GM21526 (cell line): Measurements from ENCODE around the gene ENOX1.

Experiments used
- ATAC-seq: cut with Tn5 transposase; IDR thresholded peaks from one replicate; pipeline ENCODE4 v1.9.1; 2021; ENCODE audit warnings: moderate library complexity; ENCODE audit not compliant: unreplicated experiment, low FRiP score

ENOX1 gene

DNA sequence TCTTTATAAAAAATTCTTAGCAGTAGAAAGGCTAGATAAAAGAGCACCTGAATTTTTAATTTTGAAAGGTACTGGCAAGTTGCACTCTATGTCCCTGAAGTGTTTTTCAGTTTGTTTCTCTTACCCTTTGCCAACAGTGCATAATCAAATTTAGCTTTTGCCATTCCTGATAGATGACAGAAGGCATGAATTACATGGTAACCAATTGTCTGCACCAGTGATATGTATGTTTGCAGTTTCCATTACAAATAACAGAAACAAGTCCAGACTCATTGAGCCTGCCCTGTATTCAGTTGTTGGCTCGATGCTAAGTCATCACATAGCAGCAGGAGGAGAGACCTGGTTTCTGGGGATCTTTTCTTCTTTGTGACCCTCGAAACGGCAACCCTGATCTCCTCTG lies 453.6 kb downstream of the ENOX1 start:
- no peak for ATAC-seq

DNA sequence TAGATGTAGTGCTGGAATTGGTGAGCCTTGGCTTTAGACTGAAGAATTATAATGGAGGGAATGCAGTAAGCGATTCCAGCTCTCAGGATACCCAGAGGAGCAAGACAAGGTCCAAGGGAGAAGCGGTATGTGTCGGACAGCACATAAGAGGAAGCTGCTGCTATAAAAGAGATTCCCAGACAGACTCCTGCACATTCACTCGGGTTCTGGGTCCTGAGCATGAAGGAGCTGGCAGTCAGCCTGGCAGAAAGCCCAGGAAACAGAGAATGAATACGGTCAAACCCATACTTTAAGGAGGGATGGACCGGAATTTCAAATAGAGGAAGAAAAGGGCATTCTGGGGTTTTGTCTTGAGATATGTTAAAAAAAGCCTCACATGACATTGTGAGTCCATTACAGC lies 455.1 kb downstream of the ENOX1 start:
- ATAC-seq, result no peak

DNA sequence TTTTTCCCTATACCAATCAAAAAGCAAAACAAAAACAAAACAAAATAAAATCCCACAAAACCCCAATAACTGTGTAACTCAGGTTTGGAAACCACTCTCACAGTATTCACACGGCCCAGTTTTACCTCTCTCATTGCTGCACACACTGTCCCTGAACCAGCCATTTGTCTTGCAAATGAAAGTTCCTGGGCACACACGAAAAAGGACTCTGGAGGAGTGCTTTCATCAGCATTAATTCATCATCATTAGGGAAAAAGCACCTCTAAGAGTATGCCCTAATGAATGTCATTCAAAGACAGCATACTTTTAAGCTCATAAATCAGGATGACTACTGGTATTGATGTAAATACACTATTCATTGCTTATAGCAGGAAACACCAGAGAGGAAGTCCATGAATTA lies 457.1 kb downstream of the ENOX1 start:
- no peak for ATAC-seq

DNA sequence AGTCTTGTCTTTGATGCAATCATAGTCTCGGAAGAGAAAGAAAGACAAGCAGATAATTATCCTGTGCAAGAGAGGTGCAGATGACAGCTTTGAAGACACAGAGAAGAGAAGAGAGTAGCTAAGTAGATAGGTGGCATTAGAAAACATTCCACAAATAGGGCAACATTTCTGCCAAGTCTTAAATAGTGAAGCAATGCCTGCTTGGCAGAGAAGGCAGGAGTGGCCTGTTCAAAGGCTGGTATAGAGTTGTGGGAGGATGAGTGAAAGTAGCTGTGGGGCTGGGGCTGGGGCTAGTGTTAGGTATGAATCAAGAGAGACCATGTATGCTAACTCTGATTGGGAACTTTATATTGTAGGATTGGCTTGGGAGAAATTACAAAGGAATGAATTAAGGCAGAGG lies 457.9 kb downstream of the ENOX1 start:
- no peak for ATAC-seq

DNA sequence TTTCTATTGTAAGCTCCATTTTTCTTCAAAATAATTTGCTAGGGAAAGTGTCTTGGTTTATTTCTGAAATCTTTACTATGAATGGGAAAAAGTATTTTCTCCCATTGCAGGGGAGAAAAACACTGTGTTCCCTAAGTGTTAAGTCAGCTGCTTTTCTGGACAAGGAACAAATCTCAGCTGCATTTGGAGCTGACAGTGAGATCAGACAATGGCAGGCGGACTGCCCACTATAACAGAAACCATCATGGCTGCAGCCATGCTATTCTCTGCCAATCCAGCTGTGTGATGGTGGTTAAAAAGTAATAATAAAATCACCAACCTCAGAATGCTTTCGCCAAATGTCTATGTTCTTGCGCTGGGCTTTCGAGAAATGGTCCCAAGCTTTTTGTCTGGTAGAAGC lies 460.7 kb downstream of the ENOX1 start:
- no peak for ATAC-seq

DNA sequence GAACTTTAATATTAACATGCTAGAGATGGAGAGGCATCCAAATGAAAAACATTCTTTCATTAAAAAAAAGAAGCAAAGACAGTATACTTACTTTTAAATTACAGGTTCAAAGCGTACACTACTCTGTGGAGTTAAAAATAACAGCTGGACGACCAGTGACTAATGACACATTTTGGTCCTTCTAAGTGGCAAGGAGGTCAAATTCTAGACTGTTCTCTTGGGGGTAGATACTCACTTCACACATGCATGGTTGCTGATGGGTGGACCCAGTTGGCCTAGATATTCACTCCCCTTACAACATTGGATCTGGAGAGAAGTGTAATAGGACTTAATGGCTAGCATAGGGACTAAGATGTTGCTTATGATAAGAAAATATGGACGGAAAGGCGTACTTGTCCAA lies 461.1 kb downstream of the ENOX1 start:
- no peak for ATAC-seq

DNA sequence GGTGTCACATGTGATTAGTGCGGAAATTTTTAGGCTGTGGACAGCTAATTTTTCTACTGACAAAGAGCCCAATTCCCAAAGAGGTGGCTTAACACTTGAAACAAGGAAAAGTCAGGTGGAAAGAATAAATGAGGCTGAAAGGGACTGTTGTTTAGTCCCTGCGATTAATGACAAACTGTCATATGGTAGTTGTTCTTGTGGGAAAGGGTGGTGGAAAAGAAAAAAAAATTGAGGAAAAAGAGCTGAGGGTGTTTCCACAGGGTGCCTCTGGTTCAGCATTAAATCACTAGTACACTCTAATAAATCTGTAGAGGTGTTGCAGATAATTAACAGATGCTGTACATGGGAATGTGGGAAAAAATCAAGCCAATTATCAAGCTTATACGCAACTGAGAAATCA lies 462.6 kb downstream of the ENOX1 start:
- no peak for ATAC-seq

DNA sequence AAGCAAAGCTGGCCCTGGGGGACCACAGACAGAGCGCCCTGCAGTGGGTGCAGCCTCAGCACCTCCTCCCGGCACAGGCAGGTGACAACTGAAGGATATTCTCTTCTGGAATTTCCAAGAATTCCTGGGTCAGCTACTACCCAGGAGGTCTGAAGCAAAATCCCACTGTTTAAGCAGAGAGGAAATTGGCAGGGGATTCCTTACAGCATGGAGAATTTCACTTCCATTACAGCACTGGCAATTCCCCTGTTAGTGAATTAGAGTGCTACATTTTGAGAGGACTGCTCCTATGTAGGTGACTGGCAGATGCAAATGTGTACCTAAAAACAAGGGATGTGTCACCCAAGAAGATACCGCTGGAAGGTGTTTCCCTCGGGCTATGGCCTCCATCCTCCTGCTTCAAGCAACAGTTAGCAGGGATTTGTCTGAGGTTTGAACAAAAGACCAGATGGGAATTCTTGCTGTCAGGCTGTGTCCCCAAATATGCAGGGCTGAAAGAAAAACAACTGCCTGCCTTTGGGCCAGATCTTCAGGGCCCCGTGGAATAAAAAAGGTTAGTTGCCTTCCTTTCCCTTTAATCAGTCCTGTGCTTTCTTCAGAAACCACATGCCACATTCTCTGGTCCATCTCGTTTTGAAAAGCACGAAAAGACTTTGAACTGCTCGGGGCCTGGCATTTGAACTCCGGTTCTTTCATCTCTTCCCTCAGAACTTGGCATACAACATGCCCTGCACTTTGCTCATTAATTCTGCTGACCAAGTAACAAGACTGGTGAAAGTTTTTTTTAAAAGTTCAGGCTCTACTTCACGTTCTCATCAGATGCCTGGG lies 466.9 kb downstream of the ENOX1 start:
- ATAC-seq, result no peak

DNA sequence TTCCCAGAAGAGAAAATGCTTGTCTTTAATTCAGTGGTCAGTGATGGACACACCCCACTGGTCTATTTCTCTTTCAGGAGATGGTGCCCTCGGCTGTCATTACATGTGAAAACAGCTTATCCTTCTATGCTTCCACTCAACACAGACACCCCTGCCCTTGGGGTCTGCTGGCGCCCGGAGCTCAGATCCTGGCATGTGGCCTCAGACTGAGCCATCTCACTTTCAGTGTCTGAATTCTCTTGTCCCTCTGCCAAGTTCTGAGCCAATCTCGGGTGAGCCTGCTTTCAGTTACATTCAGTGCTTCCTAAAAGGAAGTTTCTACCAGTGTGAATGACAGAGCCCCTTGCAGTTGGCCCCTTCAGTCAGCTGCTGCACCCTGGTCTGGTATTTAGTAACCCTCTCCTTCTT lies 469.8 kb downstream of the ENOX1 start:
- no peak for ATAC-seq

DNA sequence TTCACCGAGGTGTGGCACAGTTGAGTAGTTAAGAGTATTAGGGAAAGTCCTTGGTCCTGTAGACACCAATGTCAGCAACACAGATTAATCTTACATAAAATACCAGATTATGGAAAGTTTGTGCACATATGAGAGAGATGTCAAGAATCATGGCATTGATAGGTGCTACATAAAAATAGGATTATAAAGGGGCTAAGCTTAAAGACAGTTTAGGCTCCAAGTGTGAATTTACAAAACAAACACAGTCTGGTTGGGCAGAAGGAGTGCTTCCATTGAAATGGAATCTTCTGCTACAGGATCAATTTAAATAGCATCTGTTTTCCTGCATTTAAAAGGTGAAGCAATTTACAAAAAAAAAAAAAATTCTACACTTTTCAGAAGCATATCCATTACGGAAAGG lies 470.5 kb downstream of the ENOX1 start:
- no peak for ATAC-seq

DNA sequence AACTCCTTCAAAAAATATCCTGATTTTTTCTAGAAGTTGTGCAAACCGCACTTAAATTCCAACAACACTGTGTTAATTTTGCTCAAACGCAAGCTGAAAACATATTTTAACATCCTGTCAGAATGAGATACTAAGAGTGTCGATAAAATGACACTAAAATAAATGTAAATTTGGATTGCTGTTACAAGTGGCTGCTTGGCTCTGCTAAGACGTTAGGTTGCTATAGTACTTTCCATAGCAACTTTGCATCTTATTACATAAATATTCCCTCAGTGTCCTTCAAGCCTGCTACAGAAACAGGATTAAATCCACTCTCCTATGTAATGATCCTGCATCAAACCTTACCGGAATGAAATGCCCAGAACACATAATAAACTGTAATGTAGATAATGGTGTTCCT lies 471.2 kb downstream of the ENOX1 start:
- no peak for ATAC-seq

DNA sequence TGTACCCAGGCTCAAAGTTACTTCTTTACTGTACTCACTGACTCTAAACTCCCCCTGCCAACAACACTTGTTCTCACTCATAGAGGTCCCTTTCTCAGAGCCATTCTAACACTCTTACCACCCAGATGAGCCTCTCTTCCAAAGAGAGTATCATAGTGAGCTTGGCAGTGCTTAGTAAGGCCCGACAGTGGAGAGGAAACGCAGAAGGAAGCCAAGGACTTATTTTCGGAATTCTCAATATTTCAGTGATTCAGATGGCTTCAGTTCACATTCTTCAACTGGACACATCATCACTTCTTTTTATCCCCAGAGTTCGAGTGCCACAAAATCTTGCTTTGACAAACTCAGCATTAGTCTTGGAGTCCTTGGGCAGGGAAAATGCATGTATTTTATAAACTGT lies 477.5 kb downstream of the ENOX1 start:
- ATAC-seq, result no peak

DNA sequence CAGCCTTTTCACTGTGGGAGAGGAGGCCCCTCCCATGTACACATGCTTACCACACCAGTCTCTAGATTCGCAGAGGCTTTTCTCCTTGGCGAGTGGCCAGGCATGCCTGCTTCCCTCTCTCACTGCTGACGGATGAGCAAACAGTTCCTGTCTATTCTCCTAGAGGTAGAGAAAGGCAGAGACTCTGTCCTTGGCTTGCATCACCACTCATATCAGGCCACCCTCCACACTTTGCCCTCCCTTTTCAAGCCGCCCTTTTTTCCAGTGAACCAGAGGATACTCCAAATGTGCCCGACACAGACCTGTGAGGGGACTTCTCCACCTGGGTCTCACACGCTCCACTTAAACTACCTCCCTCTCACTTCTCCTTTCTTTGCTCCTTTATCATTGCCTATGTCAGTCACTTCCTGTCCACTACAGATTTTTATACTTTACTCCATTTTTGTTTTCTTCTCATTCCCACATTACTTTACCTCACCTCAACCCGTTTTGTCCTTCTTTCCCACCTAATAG lies 478.8 kb downstream of the ENOX1 start:
- peak; percentile 65 for ATAC-seq

DNA sequence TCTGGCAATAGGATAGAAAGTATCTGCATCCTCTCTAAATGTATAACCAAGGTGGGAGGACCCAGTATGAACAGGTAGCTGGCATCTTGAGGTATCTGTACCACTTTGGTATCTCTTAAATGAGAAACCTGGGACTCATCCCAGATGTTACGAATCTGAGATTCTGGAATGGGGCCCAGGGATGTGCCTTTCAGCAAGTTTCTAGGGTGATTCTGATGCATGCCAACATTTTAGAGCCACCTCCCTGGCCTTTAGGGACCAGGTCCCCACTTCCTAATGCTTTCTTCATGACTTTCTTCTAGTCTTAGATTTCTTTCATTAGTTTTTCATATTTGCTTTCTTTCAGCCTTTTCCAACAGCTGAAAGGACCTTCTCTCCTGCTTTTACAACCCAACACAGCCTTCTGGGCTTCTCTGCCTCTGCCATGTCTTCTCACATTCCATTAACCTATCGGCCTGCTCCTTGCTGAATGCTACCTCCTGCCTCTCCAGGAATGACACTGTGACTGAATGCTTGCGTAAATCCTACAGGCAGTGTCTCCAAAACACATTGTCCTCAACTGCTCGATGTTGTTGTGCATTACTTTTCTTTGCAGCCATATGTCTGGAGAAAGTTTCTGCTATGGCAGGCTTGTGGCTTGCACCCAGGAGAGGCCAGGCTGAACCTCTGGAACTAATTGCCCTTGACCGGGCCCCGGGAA lies 479.4 kb downstream of the ENOX1 start:
- ATAC-seq, result no peak

DNA sequence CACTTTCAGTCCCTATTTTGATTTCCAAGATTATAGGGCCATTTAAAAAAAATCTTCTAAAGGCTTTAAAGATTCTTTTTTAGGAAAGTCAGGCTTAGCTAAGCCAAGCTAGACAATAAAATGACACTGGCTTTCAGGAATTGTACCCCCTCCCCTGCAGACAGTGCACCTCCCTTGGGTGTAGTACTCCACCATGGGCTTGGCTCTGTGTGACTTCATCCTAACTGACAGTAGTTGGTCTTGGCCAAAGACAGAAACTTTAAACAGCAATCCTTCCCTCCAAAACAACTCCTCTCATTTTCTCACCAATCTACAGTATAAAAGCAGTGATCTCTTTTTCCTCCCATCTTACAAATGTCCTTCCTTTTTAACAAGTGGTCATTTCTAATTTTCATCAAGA lies 480.4 kb downstream of the ENOX1 start:
- no peak for ATAC-seq

DNA sequence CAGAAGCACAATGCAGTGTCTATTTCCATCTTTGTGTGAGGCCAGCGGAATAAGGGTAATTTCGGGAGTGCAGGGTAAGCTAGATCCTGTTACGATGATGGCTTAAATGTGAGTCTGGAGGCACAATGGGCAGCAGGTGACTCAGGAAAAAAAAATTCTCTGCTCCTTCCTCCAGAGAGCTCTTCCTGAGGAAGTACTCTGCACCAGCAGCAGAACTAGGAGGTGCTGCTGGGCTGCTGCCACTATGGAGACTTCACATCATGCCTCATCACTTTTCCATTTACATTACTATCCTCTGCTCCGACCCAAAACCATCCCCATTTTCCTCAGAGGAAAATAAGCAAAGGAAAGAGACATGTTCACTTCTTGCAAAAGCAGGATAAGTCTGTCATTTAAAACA lies 481.4 kb downstream of the ENOX1 start:
- ATAC-seq, result no peak

DNA sequence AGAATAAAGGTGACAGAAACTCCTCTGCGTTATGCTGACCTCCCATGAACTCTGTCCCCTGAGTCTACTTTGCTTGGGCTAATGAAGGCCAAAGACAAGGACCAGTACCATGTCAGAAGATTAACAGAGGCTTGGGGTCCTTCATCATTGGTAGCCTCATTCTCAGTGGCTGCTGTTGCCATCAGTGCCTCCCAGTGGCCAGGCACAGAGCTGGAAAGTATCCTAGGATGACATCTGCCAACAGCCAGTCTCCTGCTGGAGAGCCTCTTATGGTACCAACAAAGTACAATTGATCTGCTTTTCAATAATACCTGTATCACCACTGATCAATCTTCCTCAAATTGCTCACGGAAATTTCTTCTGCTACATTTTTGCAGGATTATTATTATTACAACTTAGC lies 481.8 kb downstream of the ENOX1 start:
- no peak for ATAC-seq

DNA sequence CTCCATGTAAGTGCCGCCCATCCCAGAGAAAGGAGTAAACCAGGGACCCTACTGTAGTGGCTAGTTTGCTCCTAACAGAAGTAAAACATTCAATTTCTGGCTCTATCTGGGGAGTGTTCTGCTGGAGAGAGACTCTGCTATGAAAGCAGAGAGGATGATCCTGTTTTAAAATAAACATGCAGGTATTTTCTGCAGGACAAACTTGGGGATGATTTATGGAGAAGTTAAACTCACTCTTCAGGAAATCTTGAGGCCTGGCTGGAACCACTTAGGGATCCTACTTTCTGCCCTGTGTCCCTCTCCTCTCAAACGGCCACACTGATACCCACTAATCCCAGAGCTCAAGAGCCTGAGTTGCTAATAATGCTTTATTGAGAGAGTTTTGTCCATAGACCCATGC lies 482.3 kb downstream of the ENOX1 start:
- no peak for ATAC-seq

DNA sequence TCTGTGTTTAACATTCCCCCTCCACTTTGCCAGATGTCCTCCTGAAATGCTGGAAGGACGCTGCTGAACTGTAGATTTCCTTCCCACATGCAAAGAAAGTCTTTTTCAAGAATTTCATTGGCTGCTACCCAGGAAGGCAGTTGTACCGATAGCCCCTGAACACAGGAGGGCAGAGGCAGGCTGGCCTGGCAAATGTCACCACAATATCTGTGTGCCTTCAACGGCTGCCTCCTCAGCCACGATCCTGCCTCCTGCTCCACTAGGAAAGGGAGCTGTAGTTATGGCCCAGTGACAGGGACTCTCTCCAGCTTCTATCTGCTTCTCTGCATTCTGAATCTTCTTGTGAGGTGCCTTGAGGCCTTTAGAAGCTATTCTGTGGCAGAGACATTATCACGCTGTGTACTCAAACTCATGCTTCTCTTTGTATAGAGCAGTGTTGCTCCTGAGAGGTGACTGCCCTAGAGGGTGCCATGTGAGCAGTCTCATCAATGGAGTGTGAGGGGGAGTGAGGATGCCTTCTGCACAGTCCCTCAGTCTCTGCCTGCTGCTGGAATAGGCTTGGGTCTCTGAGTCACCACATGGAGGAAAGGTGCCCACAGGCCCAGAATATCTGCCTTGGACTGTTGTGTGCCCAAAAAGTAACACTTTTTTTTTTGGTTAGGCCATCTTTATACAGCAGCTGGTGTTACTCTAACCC lies 483.6 kb downstream of the ENOX1 start:
- no peak for ATAC-seq

DNA sequence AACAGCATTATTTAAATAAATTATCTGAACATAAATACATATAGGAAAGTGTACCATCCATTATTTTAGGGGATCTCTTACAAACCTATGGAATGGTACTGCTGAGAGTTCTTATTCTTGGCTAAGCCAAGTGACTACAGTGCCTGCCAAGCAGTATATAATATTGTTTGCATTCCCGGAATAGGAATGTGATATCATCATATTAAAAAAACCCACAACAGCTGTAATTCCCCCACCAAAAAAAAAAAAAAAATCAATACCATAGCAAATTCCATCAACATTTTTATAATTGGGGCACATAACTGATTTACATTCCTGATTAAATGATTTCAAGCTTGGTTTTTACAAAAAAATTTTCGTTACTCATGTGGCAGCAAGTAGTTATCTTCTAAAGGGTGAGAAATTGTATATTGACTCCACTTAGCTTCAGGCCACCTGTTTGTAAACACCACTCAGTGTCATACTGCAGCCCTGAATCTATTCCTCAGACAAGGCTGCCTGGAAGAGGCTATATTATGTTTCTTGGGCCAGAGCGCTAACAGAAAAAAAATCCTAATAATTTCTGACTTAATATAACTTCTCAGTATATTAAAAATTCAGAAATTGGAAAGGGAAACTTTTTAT lies 485.3 kb downstream of the ENOX1 start:
- no peak for ATAC-seq

DNA sequence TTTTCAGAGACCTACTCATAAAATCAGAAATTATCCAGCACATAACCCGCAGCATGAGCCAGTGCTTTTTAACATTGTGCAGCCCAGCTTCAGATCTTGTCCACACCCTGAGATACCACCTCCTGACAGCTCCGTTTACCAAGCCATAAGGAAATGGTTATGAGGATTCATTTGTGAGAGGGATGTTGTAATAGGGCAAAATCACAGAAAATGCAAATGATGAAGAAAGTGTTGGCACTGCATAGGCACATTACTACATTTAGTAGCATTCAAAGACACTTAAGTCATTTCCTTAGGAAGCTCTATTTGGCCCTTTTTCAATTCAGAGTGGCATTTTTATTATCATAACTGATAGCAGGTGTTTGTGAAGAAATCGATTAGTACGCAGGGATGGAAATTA lies 485.9 kb downstream of the ENOX1 start:
- ATAC-seq, result no peak
